Astrocyte (in vitro differentiated cells and primary cell): ENCODE measurements around the gene LIMS1. TPM values are rescaled to one million over a fixed set of nuclear protein-coding genes. Genes with fewer than 3 reads are reported as not detected.

ENCODE experiments used
- DNase-seq: peaks from one replicate; pipeline ENCODE4 v3.0.0-alpha.2; 2010; ENCODE audit warnings: low read depth
- FAIRE-seq: peaks from 2 replicates; lab custom pipeline; 2011; peaks lifted over from hg19 to GRCh38; lab: Jason Lieb, UNC
- H2AFZ ChIP-seq: 2 replicates; pipeline ENCODE4 v1.6.0; 2012; ENCODE audit warnings: low read depth, low read length, inconsistent platforms
- H3K27ac ChIP-seq: 2 replicates; pipeline ENCODE4 v1.5.1; 2011; ENCODE audit warnings: low read depth, low read length, inconsistent platforms
- H3K27me3 ChIP-seq: 2 replicates; pipeline ENCODE4 v1.6.0; 2011; ENCODE audit warnings: low read length, inconsistent platforms; ENCODE audit not compliant: insufficient read depth
- H3K36me3 ChIP-seq: 2 replicates; pipeline ENCODE4 v1.5.1; 2011; ENCODE audit warnings: low read length, inconsistent platforms; ENCODE audit not compliant: insufficient read depth
- H3K4me1 ChIP-seq: 2 replicates; pipeline ENCODE4 v1.5.1; 2011; ENCODE audit warnings: low read length, inconsistent platforms; ENCODE audit not compliant: insufficient read depth
- H3K4me2 ChIP-seq: 2 replicates; pipeline ENCODE4 v1.6.0; 2012; ENCODE audit warnings: low read length, inconsistent platforms
- H3K4me3 ChIP-seq: 2 replicates; pipeline ENCODE4 v1.5.1; 2011; ENCODE audit warnings: low read depth, mild to moderate bottlenecking, low read length, inconsistent platforms; ENCODE audit not compliant: insufficient read depth
- H3K79me2 ChIP-seq: 2 replicates; pipeline ENCODE4 v1.6.0; 2012; ENCODE audit warnings: mild to moderate bottlenecking, low read length, inconsistent platforms; ENCODE audit not compliant: insufficient read depth
- H3K9ac ChIP-seq: 2 replicates; pipeline ENCODE4 v1.6.0; 2012; ENCODE audit warnings: mild to moderate bottlenecking, low read length, inconsistent platforms
- H3K9me3 ChIP-seq: 2 replicates; pipeline ENCODE4 v1.5.1; 2012; ENCODE audit warnings: low read depth, mild to moderate bottlenecking, low read length, inconsistent platforms; ENCODE audit not compliant: insufficient read depth
- H4K20me1 ChIP-seq: 2 replicates; pipeline ENCODE4 v1.6.0; 2012; ENCODE audit warnings: low read length, inconsistent platforms; ENCODE audit not compliant: insufficient read depth
- H3K27ac Mint-ChIP-seq: one replicate; pipeline ENCODE4 v1.8.0; 2021; ENCODE audit warnings: mild to moderate bottlenecking, mixed read lengths; ENCODE audit not compliant: unreplicated experiment
- H3K27me3 Mint-ChIP-seq: one replicate; pipeline ENCODE4 v1.8.0; 2021; ENCODE audit warnings: low read depth, mixed read lengths; ENCODE audit not compliant: unreplicated experiment
- H3K36me3 Mint-ChIP-seq: one replicate; pipeline ENCODE4 v1.8.0; 2021; ENCODE audit warnings: low read depth, mixed read lengths; ENCODE audit not compliant: unreplicated experiment
- H3K4me1 Mint-ChIP-seq: one replicate; pipeline ENCODE4 v1.8.0; 2021; ENCODE audit warnings: low read depth, mixed read lengths; ENCODE audit not compliant: unreplicated experiment
- H3K4me3 Mint-ChIP-seq: one replicate; pipeline ENCODE4 v1.8.0; 2021; ENCODE audit warnings: mild to moderate bottlenecking, moderate library complexity, mixed read lengths; ENCODE audit not compliant: unreplicated experiment
- H3K9me3 Mint-ChIP-seq: one replicate; pipeline ENCODE4 v1.8.0; 2021; ENCODE audit warnings: mild to moderate bottlenecking, mixed read lengths; ENCODE audit not compliant: unreplicated experiment
- EZH2 ChIP-seq: IDR thresholded peaks from 2 replicates; pipeline ENCODE4 v1.6.1; 2012; ENCODE audit warnings: mild to moderate bottlenecking, low read length, inconsistent platforms; ENCODE audit not compliant: insufficient read depth
- total RNA-seq: library from RNA; stranded (reverse); gene quantifications from 2 replicates; pipeline ENCODE4 v1.2.1, GENCODE V29; 2021
- TF ChIP-seq, protein P1 (sequence below): IDR thresholded peaks from 2 replicates; pipeline ENCODE4 v1.5.1; 2011; ENCODE audit warnings: low read depth, mild to moderate bottlenecking, inconsistent platforms, low read length, moderate library complexity; ENCODE audit not compliant: insufficient read depth

Gene LIMS1
- total RNA-seq, 1 donor from 2014 or later: 205 TPM

- peaks cover 60% of the 10 kb centered on the region for H3K4me1 Mint-ChIP-seq
- no peak overlapping the region for H3K4me2 ChIP-seq
- H3K27ac Mint-ChIP-seq: peak overlapping the region; percentile 50
- H3K27ac ChIP-seq: no peak overlapping the region
- no peaks in the 10 kb centered on the region for H3K27me3 Mint-ChIP-seq
- TF ChIP-seq, protein P1, sequence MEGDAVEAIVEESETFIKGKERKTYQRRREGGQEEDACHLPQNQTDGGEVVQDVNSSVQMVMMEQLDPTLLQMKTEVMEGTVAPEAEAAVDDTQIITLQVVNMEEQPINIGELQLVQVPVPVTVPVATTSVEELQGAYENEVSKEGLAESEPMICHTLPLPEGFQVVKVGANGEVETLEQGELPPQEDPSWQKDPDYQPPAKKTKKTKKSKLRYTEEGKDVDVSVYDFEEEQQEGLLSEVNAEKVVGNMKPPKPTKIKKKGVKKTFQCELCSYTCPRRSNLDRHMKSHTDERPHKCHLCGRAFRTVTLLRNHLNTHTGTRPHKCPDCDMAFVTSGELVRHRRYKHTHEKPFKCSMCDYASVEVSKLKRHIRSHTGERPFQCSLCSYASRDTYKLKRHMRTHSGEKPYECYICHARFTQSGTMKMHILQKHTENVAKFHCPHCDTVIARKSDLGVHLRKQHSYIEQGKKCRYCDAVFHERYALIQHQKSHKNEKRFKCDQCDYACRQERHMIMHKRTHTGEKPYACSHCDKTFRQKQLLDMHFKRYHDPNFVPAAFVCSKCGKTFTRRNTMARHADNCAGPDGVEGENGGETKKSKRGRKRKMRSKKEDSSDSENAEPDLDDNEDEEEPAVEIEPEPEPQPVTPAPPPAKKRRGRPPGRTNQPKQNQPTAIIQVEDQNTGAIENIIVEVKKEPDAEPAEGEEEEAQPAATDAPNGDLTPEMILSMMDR: no peak
- no peak for TF ChIP-seq EZH2
- no peak overlapping the region for H2AFZ ChIP-seq
- H3K36me3 Mint-ChIP-seq: peaks cover 15% of the 10 kb centered on the region
- no peaks in the 10 kb centered on the region for H3K9me3 Mint-ChIP-seq
- H3K9ac ChIP-seq: no peak overlapping the region
- H3K9me3 ChIP-seq: no peaks in the 10 kb centered on the region
- peak overlapping the region; percentile 37 for H3K4me3 Mint-ChIP-seq
- H3K4me1 ChIP-seq: peaks cover 9% of the 10 kb centered on the region
- no peaks in the 10 kb centered on the region for H3K27me3 ChIP-seq
- peaks cover 73% of the 10 kb centered on the region for H4K20me1 ChIP-seq
- no peak for DNase-seq
- H3K36me3 ChIP-seq: no peaks in the 10 kb centered on the region
- no peak overlapping the region for H3K4me3 ChIP-seq
- no peak for FAIRE-seq
- H3K79me2 ChIP-seq: peaks cover 97% of the 10 kb centered on the region
Observed at GRCh38 chr2:108613261-108614042, 79.2 kb downstream of the LIMS1 start.

GRCh38 chr2:108614043-108614545, 79.8 kb downstream of the LIMS1 start:
- H3K4me1 Mint-ChIP-seq: peaks cover 62% of the 10 kb centered on the region
- Histone ChIP-seq H3K27me3 (no peaks in the 10 kb centered on the region), H3K4me2 (no peak overlapping the region), H3K4me3 (no peak overlapping the region), H4K20me1 (peaks cover 70% of the 10 kb centered on the region), H3K9me3 (no peaks in the 10 kb centered on the region), H3K9ac (no peak overlapping the region), H3K79me2 (peaks cover 97% of the 10 kb centered on the region), H3K27ac (no peak overlapping the region), H3K4me1 (peaks cover 14% of the 10 kb centered on the region), H3K36me3 (no peaks in the 10 kb centered on the region), H2AFZ (no peak overlapping the region)
- TF ChIP-seq EZH2: no peak
- TF ChIP-seq, protein P1: no peak
- no peaks in the 10 kb centered on the region for H3K27me3 Mint-ChIP-seq
- FAIRE-seq: no peak
- no peak for DNase-seq
- H3K4me3 Mint-ChIP-seq: no peak overlapping the region
- peaks cover 15% of the 10 kb centered on the region for H3K36me3 Mint-ChIP-seq
- H3K27ac Mint-ChIP-seq: no peak overlapping the region
- no peaks in the 10 kb centered on the region for H3K9me3 Mint-ChIP-seq

GRCh38 chr2:108614659-108615058, 80.4 kb downstream of the LIMS1 start:
- DNase-seq (no peak), FAIRE-seq (no peak)
- Histone ChIP-seq H4K20me1 (peaks cover 65% of the 10 kb centered on the region), H3K4me3 (no peak overlapping the region), H3K4me2 (no peak overlapping the region), H3K9ac (no peak overlapping the region), H3K27me3 (no peaks in the 10 kb centered on the region), H2AFZ (no peak overlapping the region), H3K36me3 (no peaks in the 10 kb centered on the region), H3K79me2 (peaks cover 97% of the 10 kb centered on the region), H3K27ac (no peak overlapping the region), H3K4me1 (peaks cover 14% of the 10 kb centered on the region), H3K9me3 (no peaks in the 10 kb centered on the region)
- no peak overlapping the region for H3K4me3 Mint-ChIP-seq
- TF ChIP-seq, protein P1: no peak
- no peak for TF ChIP-seq EZH2
- H3K36me3 Mint-ChIP-seq: peaks cover 15% of the 10 kb centered on the region
- H3K27ac Mint-ChIP-seq: no peak overlapping the region
- H3K9me3 Mint-ChIP-seq: no peaks in the 10 kb centered on the region
- no peaks in the 10 kb centered on the region for H3K27me3 Mint-ChIP-seq
- peaks cover 60% of the 10 kb centered on the region for H3K4me1 Mint-ChIP-seq
